ENCODE data around the gene MYO15B. TPM values are rescaled to one million over a fixed set of nuclear protein-coding genes. Genes with fewer than 3 reads are reported as not detected.
"Not testable (repeated sequence)": the region's sequence is repeated elsewhere in the genome, so short reads cannot be mapped to it uniquely, and the experiment has no call there.

The MYO15B gene
- total and polyA plus RNA-seq, 12 donors = 6.2 to 455 (median 51.3) TPM

- no peak for TF ChIP-seq POLR2A (IDR thresholded peaks at IDR 0.05)
- TF ChIP-seq, protein P1, sequence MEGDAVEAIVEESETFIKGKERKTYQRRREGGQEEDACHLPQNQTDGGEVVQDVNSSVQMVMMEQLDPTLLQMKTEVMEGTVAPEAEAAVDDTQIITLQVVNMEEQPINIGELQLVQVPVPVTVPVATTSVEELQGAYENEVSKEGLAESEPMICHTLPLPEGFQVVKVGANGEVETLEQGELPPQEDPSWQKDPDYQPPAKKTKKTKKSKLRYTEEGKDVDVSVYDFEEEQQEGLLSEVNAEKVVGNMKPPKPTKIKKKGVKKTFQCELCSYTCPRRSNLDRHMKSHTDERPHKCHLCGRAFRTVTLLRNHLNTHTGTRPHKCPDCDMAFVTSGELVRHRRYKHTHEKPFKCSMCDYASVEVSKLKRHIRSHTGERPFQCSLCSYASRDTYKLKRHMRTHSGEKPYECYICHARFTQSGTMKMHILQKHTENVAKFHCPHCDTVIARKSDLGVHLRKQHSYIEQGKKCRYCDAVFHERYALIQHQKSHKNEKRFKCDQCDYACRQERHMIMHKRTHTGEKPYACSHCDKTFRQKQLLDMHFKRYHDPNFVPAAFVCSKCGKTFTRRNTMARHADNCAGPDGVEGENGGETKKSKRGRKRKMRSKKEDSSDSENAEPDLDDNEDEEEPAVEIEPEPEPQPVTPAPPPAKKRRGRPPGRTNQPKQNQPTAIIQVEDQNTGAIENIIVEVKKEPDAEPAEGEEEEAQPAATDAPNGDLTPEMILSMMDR (IDR thresholded peaks at IDR 0.05) = no peak
- no peak for DNase-seq
- Histone ChIP-seq H3K9me3 (replicated peaks in 1 of 3) (no peaks in the 10 kb centered on the region), H3K27me3 (no peaks in the 10 kb centered on the region), H3K4me3 (no peak overlapping the region), H3K36me3 (replicated peaks in 1 of 2) (no peaks in the 10 kb centered on the region), H3K27ac (no peak overlapping the region), H3K4me1 (replicated peaks in 1 of 2) (peaks cover 14 to 18% of the 10 kb centered on the region in 2 donors)
- 84 to 91% (median 89%) methylated on average over 13 of the region's 13 CpGs for WGBS, 4 donors
- intact Hi-C loops (cut with DNase I) = no loop called here
These were observed 49.5 kb downstream of the MYO15B start for GRCh38 chr17:75637143-75637538.

GRCh38 chr17:75637551-75637950 lies 50.0 kb downstream of the MYO15B start:
- Histone ChIP-seq H3K36me3 (replicated peaks in 1 of 2) (no peaks in the 10 kb centered on the region), H3K4me1 (replicated peaks in 1 of 2) (peaks cover 14 to 18% of the 10 kb centered on the region in 2 donors), H3K27me3 (no peaks in the 10 kb centered on the region), H3K27ac (no peak overlapping the region), H3K9me3 (replicated peaks in 1 of 3) (no peaks in the 10 kb centered on the region), H3K4me3 (no peak overlapping the region)
- no peak for DNase-seq
- WGBS, 4 donors = 82 to 100% (median 94%) methylated on average over 2 to 7 of the region's 7 CpGs
- intact Hi-C loops (cut with DNase I) = no loop called here
- TF ChIP-seq, protein P1 (IDR thresholded peaks at IDR 0.05) = no peak
- TF ChIP-seq POLR2A (IDR thresholded peaks at IDR 0.05) = no peak

DNA sequence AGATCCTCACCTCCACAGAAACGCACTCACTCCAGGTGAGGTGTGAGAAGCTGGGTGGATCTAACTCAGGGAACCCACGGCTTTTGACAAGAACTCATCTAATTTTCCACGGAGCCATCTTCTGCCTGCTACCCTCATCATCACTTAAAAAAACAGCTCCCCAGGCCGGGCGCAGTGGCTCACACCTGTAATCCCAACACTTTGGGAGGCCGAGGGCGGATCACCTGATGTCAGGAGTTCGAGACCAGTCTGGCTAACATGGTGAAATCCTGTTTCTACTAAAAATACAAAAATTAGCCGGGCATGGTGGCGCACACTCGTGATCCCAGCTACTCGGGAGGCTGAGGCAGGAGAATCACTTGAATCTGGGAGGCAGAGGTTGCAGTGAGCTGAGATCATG lies 50.4 kb downstream of the MYO15B start:
- WGBS, 4 donors = 89 to 97% (median 95%) methylated on average over 12 of the region's 12 CpGs
- H3K4me3 ChIP-seq; H3K36me3 ChIP-seq (replicated peaks in 1 of 2); H3K9me3 ChIP-seq (replicated peaks in 1 of 3); H3K27ac ChIP-seq; intact Hi-C loops (cut with DNase I); H3K27me3 ChIP-seq; DNase-seq: not testable (repeated sequence)
- peaks cover 13% of the 10 kb centered on the region in 2 donors for H3K4me1 ChIP-seq (replicated peaks in 1 of 2)

DNA sequence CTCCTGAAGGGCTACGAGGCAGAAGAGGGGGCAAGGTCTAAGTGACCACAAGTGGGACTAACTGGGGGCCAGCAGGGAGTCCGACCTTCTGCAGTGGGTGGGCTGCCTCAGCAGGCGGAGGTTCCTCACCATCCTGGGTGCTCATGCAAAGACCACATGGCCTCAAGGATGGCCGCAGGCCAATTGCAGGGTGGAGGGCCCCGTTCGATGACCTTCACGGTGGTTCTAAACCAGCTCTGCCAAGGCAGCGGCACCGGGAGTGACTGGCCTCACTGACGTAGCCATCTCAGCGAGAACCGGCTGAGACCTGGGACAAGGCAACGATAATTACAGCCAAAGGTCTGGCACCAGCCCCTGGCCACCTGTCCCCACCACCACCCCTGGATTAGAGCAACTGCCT lies 51.3 kb downstream of the MYO15B start:
- Histone ChIP-seq H3K4me1 (replicated peaks in 1 of 2) (peaks cover 5% of the 10 kb centered on the region in 2 donors), H3K27ac (no peak overlapping the region), H3K27me3 (no peaks in the 10 kb centered on the region), H3K4me3 (no peak overlapping the region), H3K36me3 (replicated peaks in 1 of 2) (no peaks in the 10 kb centered on the region), H3K9me3 (replicated peaks in 1 of 3) (no peaks in the 10 kb centered on the region)
- WGBS, 4 donors = 60 to 87% (median 74%) methylated on average over 4 to 13 of the region's 13 CpGs
- intact Hi-C loops (cut with DNase I) = no loop called here
- peak in 4 of 7 donors; percentile 33 to 74 (median 64) for DNase-seq
- TF ChIP-seq, protein P1 (IDR thresholded peaks at IDR 0.05) = no peak
- TF ChIP-seq POLR2A (IDR thresholded peaks at IDR 0.05) = no peak

GRCh38 chr17:75639327-75639726 lies 51.7 kb downstream of the MYO15B start:
- TF ChIP-seq POLR2A (IDR thresholded peaks at IDR 0.05) = no peak
- TF ChIP-seq, protein P1 (IDR thresholded peaks at IDR 0.05) = no peak
- whole genome bisulfite sequencing, 4 donors = 83 to 100% (median 91%) methylated on average over 3 of the region's 3 CpGs
- Histone ChIP-seq H3K27ac (no peak overlapping the region), H3K4me1 (replicated peaks in 1 of 2) (peaks cover under 1% of the 10 kb centered on the region in 2 donors), H3K27me3 (no peaks in the 10 kb centered on the region), H3K36me3 (replicated peaks in 1 of 2) (no peaks in the 10 kb centered on the region), H3K4me3 (no peak overlapping the region), H3K9me3 (replicated peaks in 1 of 3) (no peaks in the 10 kb centered on the region)
- intact Hi-C loops (cut with DNase I) = no loop called here
- no peak for DNase-seq

All from adrenal gland (tissue), 12 donors.